Stimulated activated CD8-positive, alpha-beta memory T cell treated with anti-CD3 and anti-CD28 coated beads, Interleukin-15, amount 100 ng/mL, for 48 hours (primary cell): ENCODE results near the gene PIAS4.
A peak's percentile ranks its signal among the peaks of the same experiment; 100 is the strongest.

Experiments
- DNase-seq, 2 donors: peaks; one replicate each; pipeline ENCODE4 v3.0.0-alpha.2; 2020; ENCODE audit warnings: low read depth in 2 of 2

Gene PIAS4

DNA sequence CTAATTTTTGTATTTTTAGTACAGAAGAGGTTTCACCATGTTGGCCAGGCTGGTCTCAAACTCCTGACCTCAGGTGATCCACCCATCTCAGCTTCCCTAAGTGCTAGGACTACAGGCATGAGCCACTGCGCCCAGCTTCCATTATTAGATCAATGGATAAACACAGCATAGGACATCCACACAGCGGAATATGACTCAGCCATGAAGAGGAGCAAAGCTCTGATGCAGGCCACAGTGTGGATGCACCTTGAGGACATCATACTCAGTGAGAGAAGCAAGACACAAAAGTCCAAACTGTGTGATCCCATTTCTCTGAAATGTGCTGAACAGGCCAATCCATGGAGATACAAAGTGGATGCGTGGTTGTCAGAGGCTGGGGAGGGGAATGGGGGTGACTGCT lies 64.1 kb downstream of the PIAS4 start:
- DNase-seq = no peak

DNA sequence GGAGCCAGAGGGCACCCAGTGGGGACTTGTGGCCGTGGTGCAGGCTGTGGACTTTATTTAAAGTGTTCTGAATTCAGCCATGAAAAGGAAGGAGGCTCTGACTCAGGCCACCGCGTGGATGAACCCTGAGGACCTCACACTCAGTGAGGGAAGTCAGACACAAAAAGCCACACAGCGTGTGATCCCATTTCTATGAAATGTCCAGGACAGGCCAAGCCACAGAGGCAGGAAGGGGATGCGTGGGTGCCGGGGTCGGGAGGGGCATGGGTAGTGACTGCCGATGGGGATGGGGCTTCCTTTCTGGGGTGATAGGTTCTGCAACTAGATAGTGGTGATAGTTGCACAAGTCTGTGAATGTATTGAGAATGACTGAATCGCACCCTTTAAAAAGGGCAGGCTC lies 67.8 kb downstream of the PIAS4 start:
- no peak for DNase-seq

DNA sequence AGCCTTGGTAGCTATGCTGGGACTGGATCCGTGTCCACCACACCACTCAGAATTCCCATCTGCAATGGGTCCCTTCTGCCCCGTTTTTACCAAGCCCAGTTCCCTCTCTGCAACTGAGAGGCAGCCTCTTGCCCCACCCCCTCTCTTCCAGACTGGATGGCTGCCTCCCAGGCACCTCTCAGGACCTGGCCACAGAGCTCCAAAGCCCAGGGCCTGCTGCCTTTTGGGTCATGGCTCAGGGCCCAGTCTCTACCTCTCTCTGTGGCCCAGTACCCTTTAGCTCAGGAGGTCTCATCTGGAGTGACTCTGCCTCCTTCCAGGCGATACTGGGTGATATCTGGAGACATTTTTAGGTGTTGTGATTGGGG lies 69.5 kb downstream of the PIAS4 start:
- DNase-seq = no peak

DNA sequence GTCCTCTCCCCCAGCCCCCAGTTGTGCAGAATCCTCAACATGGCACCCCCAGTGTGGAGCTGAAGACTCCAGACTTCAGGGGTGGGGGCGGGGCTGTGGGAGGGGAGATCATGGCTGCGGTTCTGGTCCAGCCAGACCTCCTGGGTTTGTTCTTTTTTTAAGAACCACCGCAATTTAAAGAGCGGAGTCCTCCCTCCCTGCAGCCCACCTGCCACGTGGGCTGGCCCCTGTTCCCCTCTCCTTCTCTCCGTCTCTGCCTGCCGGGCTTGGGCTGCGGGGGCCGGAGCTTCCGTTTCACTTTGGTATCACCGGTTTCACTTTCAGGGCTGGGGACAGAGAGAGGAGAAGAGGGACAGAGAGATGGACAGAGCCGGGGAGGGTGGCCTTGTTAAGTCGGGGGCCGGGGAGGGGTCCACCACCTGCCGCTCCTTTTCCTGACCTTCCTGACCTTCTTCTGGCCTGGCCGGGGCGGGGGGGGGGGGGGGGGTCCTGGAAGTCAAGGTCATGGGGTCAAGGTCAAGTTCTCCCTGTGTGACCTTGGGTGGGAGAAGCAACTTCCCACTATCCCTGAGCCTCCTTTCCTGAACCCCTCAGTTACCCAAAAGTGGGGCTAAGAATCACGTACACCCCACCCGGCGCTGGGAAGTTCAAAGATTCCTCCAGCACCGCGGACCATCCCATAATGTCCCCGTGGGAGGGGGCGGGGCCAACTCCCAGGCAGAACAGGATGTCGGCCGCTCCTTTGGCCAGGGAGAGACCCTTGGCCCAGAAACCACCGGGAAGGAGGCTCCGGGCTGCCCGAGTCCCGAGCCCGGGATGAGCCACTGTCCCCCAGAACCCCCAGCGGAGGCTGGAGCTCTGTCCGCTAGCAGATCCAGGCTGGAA lies 70.5 kb downstream of the PIAS4 start:
- DNase-seq = no peak

DNA sequence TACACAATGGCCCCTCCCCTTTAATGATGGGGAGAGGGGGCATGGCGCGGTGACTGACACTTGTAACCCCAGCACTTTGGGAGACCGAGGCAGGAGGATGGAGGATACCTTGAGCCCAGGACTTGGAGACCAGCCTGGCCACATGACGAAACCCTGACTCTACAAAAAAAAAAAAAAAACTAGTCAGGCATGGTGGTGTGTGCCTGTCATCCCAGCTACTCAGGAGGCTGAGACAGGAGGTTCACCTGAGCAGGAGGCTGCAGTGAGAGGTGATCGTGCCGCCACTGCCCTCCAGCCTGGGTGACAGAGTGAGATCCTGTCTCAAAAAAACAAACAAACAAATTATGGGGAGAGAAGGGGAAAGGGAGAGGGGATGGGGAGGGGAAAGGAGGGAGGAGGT lies 72.9 kb downstream of the PIAS4 start:
- DNase-seq = no peak

DNA sequence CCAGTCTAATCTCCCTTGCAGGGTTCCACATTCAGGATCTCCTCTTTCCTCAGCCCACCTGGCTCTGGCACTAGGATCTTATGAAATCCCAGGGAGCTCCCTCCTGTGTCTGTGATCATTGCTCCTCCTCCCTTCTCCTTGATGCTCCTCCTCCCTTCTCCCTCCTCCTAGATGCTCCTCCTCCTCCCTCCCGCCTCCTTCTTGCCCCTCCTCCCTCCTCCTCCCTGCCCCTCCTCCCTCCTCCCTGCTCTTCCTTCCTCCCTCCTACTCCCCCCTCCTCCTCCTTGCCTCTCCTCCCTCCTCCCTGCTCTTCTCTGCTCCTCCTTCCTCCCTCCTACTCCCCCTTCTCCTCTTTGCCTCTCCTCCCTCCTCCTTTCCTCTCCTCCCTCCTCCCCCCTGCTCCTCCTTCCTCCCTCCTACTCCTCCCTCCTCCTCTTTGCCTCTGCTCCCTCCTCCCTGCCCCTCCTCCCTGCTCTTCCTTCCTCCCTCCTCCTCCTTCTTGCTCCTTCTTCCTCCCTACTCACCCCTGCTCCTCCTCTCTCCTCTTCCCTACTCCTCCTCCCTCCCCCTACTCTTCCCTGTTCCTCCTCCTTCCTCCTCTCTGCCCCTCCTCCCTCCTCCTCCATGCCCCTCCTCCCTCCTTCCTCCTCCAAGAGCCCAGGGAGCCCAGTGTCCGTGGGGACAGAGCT lies 74.0 kb downstream of the PIAS4 start:
- DNase-seq = no peak

DNA sequence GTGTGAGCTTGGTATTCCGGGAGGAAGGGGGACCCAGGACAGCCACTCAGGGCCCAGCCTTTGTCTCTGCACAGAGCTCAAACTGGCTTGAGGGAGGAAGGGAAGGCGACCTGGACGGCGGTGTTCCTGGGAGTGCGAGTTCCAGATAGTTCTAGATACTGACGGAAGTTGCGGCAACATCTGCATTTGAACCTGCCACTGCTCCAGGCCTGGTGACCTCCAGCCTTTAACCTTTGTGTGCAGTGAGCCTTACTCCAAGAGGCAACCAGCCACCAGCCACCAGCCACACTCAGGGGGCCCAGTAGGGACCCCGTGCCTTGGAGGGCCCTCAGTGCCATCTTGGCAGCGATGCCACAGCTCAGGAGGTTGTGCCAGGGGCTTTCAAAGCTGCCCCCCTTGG lies 74.6 kb downstream of the PIAS4 start:
- no peak for DNase-seq

DNA sequence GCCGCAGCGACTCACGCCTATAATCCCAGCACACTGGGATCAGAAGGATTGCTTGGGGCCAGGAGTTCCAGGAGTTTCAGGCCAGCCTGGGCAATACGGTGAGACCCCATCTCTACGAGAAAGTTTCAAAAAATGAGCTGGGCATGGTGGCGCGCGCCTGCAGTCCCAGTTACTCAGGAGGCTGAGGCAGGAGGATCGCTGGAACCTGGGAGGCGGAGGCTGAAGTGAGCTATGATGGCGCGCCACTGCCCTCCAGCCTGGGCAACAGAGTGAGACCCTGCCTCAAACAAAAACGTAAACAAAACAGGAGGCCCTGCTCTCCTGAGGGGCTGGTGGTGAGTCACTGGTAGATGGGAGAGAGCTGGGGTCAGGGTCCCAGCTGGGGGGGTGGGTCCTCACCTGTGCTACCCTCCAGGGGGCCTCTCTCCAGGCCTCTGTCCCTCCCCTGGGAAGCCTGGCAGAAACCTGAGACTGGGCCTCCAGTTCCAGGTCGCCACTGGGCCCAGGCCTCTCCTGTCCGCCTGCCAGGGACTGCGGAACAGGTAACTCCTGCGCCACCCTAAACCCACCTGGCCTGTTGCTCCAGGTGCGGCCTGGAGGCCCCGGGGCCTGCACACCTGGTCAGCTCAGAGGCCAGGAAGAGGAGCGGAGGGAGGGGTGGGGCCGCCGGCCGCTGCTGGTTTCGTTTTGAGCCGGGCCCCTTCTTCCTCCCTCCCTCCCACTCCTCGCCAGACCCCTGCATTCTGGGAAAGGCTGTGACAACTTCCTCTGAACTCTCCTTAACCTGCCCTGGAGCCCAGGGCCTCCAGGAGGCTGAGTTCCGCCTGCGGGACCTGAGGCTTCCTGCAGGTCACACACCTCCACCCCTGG lies 76.4 kb downstream of the PIAS4 start:
- no peak for DNase-seq

DNA sequence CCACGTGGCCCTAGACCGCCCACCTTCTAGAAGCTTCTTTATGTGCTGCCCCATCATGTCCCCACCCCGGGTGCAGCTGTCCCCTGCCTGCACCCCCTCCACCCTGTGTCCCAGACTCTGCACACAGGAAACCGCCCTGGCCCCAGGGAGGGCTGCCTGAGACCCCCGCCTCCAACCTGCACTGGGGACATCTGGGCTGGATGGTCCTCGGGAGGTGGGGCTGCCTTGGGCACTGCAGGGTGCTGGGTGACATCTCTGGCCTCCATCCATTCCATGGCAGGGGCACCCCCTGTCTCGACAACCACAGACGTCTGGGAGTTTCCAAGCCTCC lies 77.0 kb downstream of the PIAS4 start:
- DNase-seq = no peak

DNA sequence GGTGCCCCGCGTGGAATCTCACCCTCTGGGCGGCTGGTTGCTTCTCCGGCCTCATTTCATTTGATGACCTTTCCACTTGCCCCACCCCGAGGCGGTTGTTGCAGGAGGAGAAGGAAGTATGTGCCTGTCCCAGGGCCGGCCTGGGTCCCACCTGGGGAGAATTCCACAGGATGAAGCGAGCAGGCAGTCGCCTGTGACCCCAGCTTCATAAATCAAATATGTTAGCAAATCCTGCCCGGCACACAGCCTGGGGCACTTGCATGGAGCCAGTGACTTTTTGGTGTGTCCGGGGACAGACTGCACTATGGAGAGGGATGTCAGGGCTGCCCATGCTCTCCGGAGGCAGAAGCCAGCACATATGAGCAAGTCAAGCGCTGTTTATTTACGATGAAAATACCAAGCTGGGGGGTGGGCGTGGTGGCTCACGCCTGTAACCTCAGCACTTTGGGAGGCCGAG lies 78.9 kb downstream of the PIAS4 start:
- DNase-seq = no peak

DNA sequence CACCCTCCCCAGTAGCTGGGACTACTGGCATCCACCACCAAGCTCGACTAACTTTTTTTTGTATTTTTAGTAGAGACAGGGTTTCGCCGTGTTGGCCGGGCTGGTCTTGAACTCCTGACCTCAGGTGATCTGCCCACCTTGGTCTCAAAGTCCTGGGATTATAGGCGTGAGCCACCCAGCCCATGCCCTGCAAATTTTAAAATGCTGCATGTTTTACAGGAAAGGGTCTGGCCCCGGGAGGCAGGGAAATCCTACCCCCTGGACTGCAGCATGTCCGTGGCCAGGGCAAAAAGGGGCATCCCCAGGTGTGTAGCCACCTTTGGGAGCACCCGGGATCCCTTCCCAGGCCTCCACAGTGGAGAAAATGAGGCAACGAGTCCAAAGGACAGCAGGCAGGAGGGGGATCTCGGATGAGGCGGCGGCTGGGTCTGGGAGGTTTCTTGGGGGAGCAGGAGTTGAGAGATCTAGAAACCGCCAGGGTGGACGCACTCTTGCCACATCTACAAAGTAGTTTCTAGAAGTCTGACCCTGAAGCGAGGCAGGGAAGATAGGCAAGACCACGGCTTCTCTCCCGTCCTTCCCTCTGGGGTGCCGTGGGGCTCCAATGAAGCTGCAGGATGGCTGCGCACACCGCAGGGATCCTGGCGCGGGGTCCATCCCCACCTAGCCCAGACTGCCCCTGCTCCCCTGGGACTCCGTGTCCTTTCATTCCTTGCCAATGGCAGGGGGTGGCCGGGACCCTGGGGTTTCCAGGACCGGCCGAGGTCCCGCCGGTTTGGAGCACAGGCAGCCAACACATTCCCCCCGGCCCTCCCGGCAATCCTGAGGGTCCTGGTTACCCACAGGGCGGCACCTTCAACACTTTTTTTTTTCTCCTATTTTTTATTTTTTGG lies 80.5 kb downstream of the PIAS4 start:
- DNase-seq = no peak

DNA sequence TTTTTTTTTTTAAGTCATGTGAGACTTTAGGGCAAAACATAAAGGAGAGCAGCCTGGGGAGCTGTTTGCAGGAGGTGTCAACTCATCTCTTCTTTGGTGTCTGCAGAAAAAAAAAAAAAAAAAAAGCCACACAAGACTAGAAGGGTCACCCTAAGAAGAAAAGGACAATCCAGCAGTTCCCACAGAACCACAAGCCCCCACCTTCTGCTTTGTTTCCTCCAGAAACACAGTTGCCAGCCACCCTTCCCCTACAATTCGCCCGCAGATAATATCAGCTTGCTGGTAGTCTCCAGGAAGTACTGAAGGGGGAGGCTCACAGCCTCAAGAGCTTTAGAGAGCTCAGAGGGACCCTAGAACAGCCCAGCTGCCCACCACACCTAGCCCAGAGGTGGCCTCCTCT lies 81.4 kb downstream of the PIAS4 start:
- peak in 1 of 2 donors; percentile 18 for DNase-seq
